ENCODE measurements around the gene HOXD9.

- TF ChIP-seq CTCF (IDR thresholded peaks at IDR 0.05) (no peak), POLR2AphosphoS5 (IDR thresholded peaks at IDR 0.05) (no peak)
Measured at GRCh38 chr2:176103194-176103593, 19.3 kb upstream of the HOXD9 start.
